MM.1S (cell line): Measurements from ENCODE around the gene ATE1.

Experiments used
- EZH2 ChIP-seq: fragments of 300-600 bp; sonication (generic); optimal IDR thresholded peaks from 2 replicates; pipeline ENCODE3; 2017; ENCODE audit warnings: low read depth, mild to moderate bottlenecking, antibody characterized with exemption, low read length, mixed read lengths
- EZH2phosphoT487 ChIP-seq: fragments of 300-600 bp; sonication (generic); IDR thresholded peaks from 2 replicates; pipeline ENCODE4 v1.6.1; 2018; ENCODE audit warnings: antibody characterized with exemption, low read length
- TF ChIP-seq, protein P1 (sequence below): fragments of 300-600 bp; sonication (generic); IDR thresholded peaks from 2 replicates; pipeline ENCODE4 v1.5.1; 2016; ENCODE audit warnings: antibody characterized with exemption, low read length, mixed read lengths

DNA sequence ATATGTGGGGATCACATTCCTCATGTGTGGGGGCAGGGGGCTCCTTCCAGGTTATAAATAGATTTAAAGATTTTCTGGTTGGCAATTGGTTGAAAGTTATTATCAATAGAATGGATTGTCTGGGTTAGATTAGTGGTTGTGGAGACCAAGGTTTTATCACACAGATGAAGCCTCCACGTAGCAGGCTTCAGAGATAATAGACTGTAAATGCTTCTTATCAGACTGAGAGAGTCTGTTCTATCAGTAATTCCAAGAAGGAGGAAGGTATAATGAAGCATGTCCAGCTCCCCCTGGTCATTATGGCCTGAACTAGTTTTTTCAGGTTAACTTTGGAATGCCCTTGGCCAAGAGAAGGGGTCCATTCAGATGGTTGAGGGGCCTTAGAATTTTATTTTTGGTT is 211.9 kb downstream of the ATE1 start:
- TF ChIP-seq EZH2phosphoT487 (no peak), EZH2 (no peak)
- TF ChIP-seq, protein P1, sequence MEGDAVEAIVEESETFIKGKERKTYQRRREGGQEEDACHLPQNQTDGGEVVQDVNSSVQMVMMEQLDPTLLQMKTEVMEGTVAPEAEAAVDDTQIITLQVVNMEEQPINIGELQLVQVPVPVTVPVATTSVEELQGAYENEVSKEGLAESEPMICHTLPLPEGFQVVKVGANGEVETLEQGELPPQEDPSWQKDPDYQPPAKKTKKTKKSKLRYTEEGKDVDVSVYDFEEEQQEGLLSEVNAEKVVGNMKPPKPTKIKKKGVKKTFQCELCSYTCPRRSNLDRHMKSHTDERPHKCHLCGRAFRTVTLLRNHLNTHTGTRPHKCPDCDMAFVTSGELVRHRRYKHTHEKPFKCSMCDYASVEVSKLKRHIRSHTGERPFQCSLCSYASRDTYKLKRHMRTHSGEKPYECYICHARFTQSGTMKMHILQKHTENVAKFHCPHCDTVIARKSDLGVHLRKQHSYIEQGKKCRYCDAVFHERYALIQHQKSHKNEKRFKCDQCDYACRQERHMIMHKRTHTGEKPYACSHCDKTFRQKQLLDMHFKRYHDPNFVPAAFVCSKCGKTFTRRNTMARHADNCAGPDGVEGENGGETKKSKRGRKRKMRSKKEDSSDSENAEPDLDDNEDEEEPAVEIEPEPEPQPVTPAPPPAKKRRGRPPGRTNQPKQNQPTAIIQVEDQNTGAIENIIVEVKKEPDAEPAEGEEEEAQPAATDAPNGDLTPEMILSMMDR = no peak
